GM23338 (cell line): Measurements from ENCODE around the gene TMEM59L. TPM values are rescaled to one million over a fixed set of nuclear protein-coding genes. Genes with fewer than 3 reads are reported as not detected.

Experiments
- ATAC-seq: fragments of 200-7000 bp; cut with Tn5 transposase; 3 replicates; pipeline ENCODE4 v1.9.1; 2020
- DNase-seq: peaks from one replicate; pipeline ENCODE4 v3.0.0-alpha.2; 2015; ENCODE audit warnings: low spot score
- H2AFZ ChIP-seq: fragments of 200-600 bp; sonication (generic); 2 replicates; pipeline ENCODE4 v1.8.0; 2016; ENCODE audit warnings: antibody characterized with exemption, mild to moderate bottlenecking, moderate library complexity
- H3F3A ChIP-seq: fragments of 200-600 bp; sonication (generic); replicated peaks from 2 replicates; pipeline ENCODE4 v1.8.0; 2017; ENCODE audit warnings: antibody characterized with exemption, mixed run types, low read depth
- H3K27ac ChIP-seq: fragments of 200-600 bp; sonication (generic); 2 replicates; pipeline ENCODE4 v1.6.1; 2016; ENCODE audit warnings: low read depth
- H3K27me3 ChIP-seq: fragments of 200-600 bp; sonication (generic); 2 replicates; pipeline ENCODE4 v1.8.0; 2016; ENCODE audit warnings: mild to moderate bottlenecking, mixed run types, moderate library complexity; ENCODE audit not compliant: insufficient read depth
- H3K36me3 ChIP-seq: fragments of 200-600 bp; sonication (generic); 2 replicates; pipeline ENCODE4 v1.8.0; 2016; ENCODE audit warnings: mild to moderate bottlenecking; ENCODE audit not compliant: insufficient read depth
- H3K4me1 ChIP-seq: fragments of 200-600 bp; sonication (generic); 2 replicates; pipeline ENCODE4 v1.8.0; 2016; ENCODE audit warnings: mild to moderate bottlenecking, moderate library complexity; ENCODE audit not compliant: insufficient read depth
- H3K4me2 ChIP-seq: fragments of 200-600 bp; sonication (generic); 2 replicates; pipeline ENCODE4 v1.7.1; 2017; ENCODE audit warnings: mixed run types
- H3K4me3 ChIP-seq: fragments of 200-600 bp; sonication (generic); 2 replicates; pipeline ENCODE4 v1.6.1; 2016; ENCODE audit warnings: mixed run types
- H3K79me2 ChIP-seq: fragments of 200-600 bp; sonication (generic); replicated peaks from 2 replicates; pipeline ENCODE4 v1.8.0; 2017; ENCODE audit warnings: mild to moderate bottlenecking; ENCODE audit not compliant: insufficient read depth
- H3K9me2 ChIP-seq: fragments of 200-600 bp; sonication (generic); 2 replicates; pipeline ENCODE4 v1.8.0; 2017; ENCODE audit not compliant: insufficient read depth
- H4K20me1 ChIP-seq: fragments of 200-600 bp; sonication (generic); replicated peaks from 2 replicates; pipeline ENCODE4 v1.8.0; 2017; ENCODE audit warnings: mild to moderate bottlenecking; ENCODE audit not compliant: insufficient read depth
- H3K27ac Mint-ChIP-seq: 2 replicates; pipeline ENCODE4 v1.8.0; 2020; ENCODE audit warnings: inconsistent platforms, mild to moderate bottlenecking, moderate library complexity, mixed read lengths
- H3K27me3 Mint-ChIP-seq: 3 replicates; pipeline ENCODE4 v1.8.0; 2022; ENCODE audit warnings: low read depth, mild to moderate bottlenecking, moderate library complexity, mixed read lengths, inconsistent platforms; ENCODE audit not compliant: insufficient read depth, poor library complexity
- H3K36me3 Mint-ChIP-seq: 3 replicates; pipeline ENCODE4 v1.8.0; 2021; ENCODE audit warnings: low read depth, mild to moderate bottlenecking, inconsistent platforms, moderate library complexity, mixed read lengths
- H3K4me1 Mint-ChIP-seq: 3 replicates; pipeline ENCODE4 v1.8.0; 2020; ENCODE audit warnings: mild to moderate bottlenecking, inconsistent platforms, mixed read lengths
- H3K4me3 Mint-ChIP-seq: 3 replicates; pipeline ENCODE4 v1.8.0; 2021; ENCODE audit warnings: moderate library complexity, mild to moderate bottlenecking, inconsistent platforms, mixed read lengths
- H3K9me3 Mint-ChIP-seq: 3 replicates; pipeline ENCODE4 v1.8.0; 2020; ENCODE audit warnings: moderate library complexity, mild to moderate bottlenecking, inconsistent platforms, mixed read lengths
- CREB1 ChIP-seq: fragments of 250-450 bp; sonication (Bioruptor Pico); IDR thresholded peaks from 2 replicates; pipeline ENCODE4 v1.5.0; 2020; ENCODE audit warnings: low read depth, mild to moderate bottlenecking, moderate library complexity
- EZH2 ChIP-seq: fragments of 200-600 bp; sonication (generic); IDR thresholded peaks from one replicate; pipeline ENCODE4 v1.8.0; 2017; ENCODE audit warnings: antibody characterized with exemption, mild to moderate bottlenecking, low read depth; ENCODE audit not compliant: unreplicated experiment
- EZH2phosphoT487 ChIP-seq: fragments of 200-600 bp; sonication (generic); IDR thresholded peaks from one replicate; pipeline ENCODE4 v1.8.1; 2018; ENCODE audit warnings: antibody characterized with exemption; ENCODE audit not compliant: unreplicated experiment
- JUNB ChIP-seq: IDR thresholded peaks from one replicate; pipeline ENCODE4 v1.6.1; 2016; ENCODE audit warnings: antibody characterized with exemption; ENCODE audit not compliant: unreplicated experiment
- NANOG ChIP-seq: IDR thresholded peaks from 2 replicates; pipeline ENCODE4 v1.6.1; 2016; ENCODE audit warnings: antibody characterized with exemption, borderline replicate concordance
- STAT1 ChIP-seq: IDR thresholded peaks from one replicate; pipeline ENCODE4 v1.6.1; 2016; ENCODE audit warnings: antibody characterized with exemption; ENCODE audit not compliant: unreplicated experiment
- ZNF331 ChIP-seq: fragments of 250-450 bp; sonication (Bioruptor Pico); IDR thresholded peaks from 2 replicates; pipeline ENCODE4 v1.5.0; 2020; ENCODE audit warnings: low read depth, mild to moderate bottlenecking, moderate library complexity
- polyA plus RNA-seq: library from polyadenylated mRNA; unstranded; fragments of >200 nt; fragmentation: Nextera tagmentation; extraction: Ambion mirVana; gene quantifications from 2 replicates; pipeline ENCODE4 v1.2.1, GENCODE V29; 2016
- total RNA-seq: library from RNA; depleted of rRNA; stranded (reverse); fragments of >200 nt; shearing (Covaris generic); gene quantifications from 2 replicates; pipeline ENCODE4 v1.2.3, GENCODE V29; 2014
- TF ChIP-seq, protein P1 (sequence below), 2 experiments: fragments of 200-600 bp in 1 of 2; sonication (generic) in 1 of 2; conservative IDR thresholded peaks; 2 replicates each; pipeline versions ENCODE4 v1.5.1 to v1.6.1; 2016 to 2017; ENCODE audit warnings: antibody characterized with exemption in 2 of 2, low read depth in 2 of 2, mild to moderate bottlenecking in 2 of 2, moderate library complexity in 1 of 2
- TF ChIP-seq, protein P2 (sequence below): IDR thresholded peaks from one replicate; pipeline ENCODE4 v1.6.1; 2018; ENCODE audit warnings: antibody characterized with exemption; ENCODE audit not compliant: unreplicated experiment

TMEM59L gene
- total and polyA plus RNA-seq, 2 experiments from 2014 or later = 9.8 to 15.7 TPM

DNA sequence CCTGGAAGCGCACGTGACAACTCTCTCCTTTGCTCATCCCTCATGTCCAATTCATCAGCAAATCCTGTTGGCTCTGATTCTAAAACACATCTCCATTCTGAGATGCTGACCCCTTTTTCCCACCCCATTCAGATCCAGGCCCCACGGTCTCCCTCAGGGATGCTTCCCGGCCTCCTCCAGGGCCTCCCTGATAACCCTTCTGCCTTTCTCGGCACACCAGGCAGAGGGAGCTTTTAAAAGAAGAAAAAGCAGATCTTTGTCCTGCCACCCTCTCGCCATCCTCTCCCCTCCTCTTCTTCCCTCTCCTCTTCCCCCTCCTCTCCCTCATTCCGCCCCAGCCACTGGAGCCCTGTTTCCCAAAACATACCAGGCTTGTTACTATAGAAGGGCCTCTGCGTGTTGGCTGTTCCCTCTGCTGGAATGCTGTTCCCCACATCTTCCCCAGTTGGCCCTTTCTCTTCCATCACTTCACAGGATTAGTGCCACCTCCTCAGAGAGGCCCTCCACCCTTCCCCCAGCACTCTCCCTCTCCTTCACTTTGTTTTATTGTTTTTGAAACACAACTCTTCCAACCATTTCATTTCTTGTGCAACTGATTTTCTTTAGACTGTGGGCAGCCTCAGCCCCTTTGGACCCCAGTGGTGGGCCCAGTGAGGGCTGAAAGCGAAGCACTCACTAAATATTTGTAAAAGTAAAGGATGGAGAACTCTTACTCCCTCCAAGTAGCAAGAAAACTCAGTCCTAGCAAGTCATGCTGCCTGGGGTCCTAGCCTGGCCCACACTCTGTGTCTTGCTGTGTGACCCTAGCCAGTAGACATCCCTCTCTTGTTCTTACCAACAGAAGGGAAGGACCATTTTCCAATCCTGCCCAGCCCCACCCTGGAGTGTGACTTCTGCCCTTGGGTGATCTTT is 3.6 kb upstream of the TMEM59L start:
- Mint-ChIP-seq H3K27ac (no peak overlapping the region), H3K36me3 (peaks cover 2% of the 10 kb centered on the region; the same call in 1 of the 3 replicates), H3K9me3 (no peaks in the 10 kb centered on the region; the same call in 2 of the 3 replicates), H3K27me3 (peaks cover 81% of the 10 kb centered on the region), H3K4me1 (peaks cover 49% of the 10 kb centered on the region), H3K4me3 (peak overlapping the region; percentile 45; the same call in 1 of the 3 replicates)
- Histone ChIP-seq H3K79me2 (no peaks in the 10 kb centered on the region), H3F3A (peaks cover 32% of the 10 kb centered on the region), H3K4me3 (peak overlapping the region; percentile 76; the same call in 1 of the 2 replicates), H3K27me3 (peaks cover 97% of the 10 kb centered on the region), H3K36me3 (no peaks in the 10 kb centered on the region), H4K20me1 (no peaks in the 10 kb centered on the region), H2AFZ (no peak overlapping the region), H3K4me2 (peak overlapping the region; percentile 94), H3K9me2 (no peaks in the 10 kb centered on the region), H3K4me1 (peaks cover 60% of the 10 kb centered on the region), H3K27ac (no peak overlapping the region)
- ATAC-seq = no peak
- TF ChIP-seq, protein P1, sequence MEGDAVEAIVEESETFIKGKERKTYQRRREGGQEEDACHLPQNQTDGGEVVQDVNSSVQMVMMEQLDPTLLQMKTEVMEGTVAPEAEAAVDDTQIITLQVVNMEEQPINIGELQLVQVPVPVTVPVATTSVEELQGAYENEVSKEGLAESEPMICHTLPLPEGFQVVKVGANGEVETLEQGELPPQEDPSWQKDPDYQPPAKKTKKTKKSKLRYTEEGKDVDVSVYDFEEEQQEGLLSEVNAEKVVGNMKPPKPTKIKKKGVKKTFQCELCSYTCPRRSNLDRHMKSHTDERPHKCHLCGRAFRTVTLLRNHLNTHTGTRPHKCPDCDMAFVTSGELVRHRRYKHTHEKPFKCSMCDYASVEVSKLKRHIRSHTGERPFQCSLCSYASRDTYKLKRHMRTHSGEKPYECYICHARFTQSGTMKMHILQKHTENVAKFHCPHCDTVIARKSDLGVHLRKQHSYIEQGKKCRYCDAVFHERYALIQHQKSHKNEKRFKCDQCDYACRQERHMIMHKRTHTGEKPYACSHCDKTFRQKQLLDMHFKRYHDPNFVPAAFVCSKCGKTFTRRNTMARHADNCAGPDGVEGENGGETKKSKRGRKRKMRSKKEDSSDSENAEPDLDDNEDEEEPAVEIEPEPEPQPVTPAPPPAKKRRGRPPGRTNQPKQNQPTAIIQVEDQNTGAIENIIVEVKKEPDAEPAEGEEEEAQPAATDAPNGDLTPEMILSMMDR (conservative IDR thresholded peaks at IDR 0.05; ENCODE audit: low read depth in 2 of 2) = 0 out of 4 replicates have a peak, but pooled peaks of 1 of the 2 experiments have one; percentile 2
- TF ChIP-seq, protein P2, sequence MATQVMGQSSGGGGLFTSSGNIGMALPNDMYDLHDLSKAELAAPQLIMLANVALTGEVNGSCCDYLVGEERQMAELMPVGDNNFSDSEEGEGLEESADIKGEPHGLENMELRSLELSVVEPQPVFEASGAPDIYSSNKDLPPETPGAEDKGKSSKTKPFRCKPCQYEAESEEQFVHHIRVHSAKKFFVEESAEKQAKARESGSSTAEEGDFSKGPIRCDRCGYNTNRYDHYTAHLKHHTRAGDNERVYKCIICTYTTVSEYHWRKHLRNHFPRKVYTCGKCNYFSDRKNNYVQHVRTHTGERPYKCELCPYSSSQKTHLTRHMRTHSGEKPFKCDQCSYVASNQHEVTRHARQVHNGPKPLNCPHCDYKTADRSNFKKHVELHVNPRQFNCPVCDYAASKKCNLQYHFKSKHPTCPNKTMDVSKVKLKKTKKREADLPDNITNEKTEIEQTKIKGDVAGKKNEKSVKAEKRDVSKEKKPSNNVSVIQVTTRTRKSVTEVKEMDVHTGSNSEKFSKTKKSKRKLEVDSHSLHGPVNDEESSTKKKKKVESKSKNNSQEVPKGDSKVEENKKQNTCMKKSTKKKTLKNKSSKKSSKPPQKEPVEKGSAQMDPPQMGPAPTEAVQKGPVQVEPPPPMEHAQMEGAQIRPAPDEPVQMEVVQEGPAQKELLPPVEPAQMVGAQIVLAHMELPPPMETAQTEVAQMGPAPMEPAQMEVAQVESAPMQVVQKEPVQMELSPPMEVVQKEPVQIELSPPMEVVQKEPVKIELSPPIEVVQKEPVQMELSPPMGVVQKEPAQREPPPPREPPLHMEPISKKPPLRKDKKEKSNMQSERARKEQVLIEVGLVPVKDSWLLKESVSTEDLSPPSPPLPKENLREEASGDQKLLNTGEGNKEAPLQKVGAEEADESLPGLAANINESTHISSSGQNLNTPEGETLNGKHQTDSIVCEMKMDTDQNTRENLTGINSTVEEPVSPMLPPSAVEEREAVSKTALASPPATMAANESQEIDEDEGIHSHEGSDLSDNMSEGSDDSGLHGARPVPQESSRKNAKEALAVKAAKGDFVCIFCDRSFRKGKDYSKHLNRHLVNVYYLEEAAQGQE = no peak
- TF ChIP-seq CREB1 (CRISPR knock-in tag) = no peak
- no peak for DNase-seq

DNA sequence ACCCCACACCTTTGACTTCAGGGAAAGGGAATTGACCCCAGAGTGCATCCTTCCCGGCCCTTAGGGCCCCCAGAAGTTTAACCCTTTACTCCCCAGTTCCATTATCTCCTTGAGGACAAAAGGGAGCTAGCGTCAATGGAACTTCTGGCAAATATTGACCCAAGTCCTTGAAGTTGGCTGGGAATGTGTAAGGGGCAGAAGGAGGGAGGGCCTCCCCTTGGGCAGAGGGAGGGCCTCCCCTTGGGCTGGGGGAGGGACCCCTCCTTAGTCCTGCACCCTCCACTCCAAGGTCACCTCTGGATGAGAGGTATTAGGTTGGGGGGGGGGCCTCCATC is 3.0 kb upstream of the TMEM59L start:
- Histone ChIP-seq H3K27me3 (peaks cover 97% of the 10 kb centered on the region), H3K4me3 (peak overlapping the region; percentile 76), H3F3A (peaks cover 27% of the 10 kb centered on the region), H3K27ac (no peak overlapping the region), H3K9me2 (no peaks in the 10 kb centered on the region), H3K4me1 (peaks cover 56% of the 10 kb centered on the region), H4K20me1 (no peaks in the 10 kb centered on the region), H3K4me2 (peak overlapping the region; percentile 94), H3K36me3 (no peaks in the 10 kb centered on the region), H3K79me2 (no peaks in the 10 kb centered on the region), H2AFZ (no peak overlapping the region)
- ATAC-seq (no peak), DNase-seq (no peak)
- Mint-ChIP-seq H3K36me3 (peaks cover 2% of the 10 kb centered on the region; the same call in 1 of the 3 replicates), H3K27ac (no peak overlapping the region), H3K27me3 (peaks cover 81% of the 10 kb centered on the region), H3K4me3 (peak overlapping the region; percentile 25; the same call in 1 of the 3 replicates), H3K4me1 (peaks cover 47% of the 10 kb centered on the region), H3K9me3 (no peaks in the 10 kb centered on the region; the same call in 2 of the 3 replicates)
- TF ChIP-seq CREB1 (CRISPR knock-in tag) (no peak), EZH2phosphoT487 (no peak), NANOG (no peak), ZNF331 (CRISPR knock-in tag) (no peak), JUNB (no peak), EZH2 (no peak), STAT1 (no peak)
- TF ChIP-seq, protein P1 (conservative IDR thresholded peaks at IDR 0.05; ENCODE audit: low read depth in 2 of 2) = no peak
